Stimulated activated CD4-positive, alpha-beta T cell treated with anti-CD3 and anti-CD28 coated beads, Interleukin-15, amount 100 ng/mL, for 48 hours (primary cell): ENCODE data around the gene ZNF394.
A peak's percentile ranks its signal among the peaks of the same experiment; 100 is the strongest.
"Not testable (repeated sequence)": the region's sequence is repeated elsewhere in the genome, so short reads cannot be mapped to it uniquely, and the experiment has no call there.

Source experiments
- DNase-seq, 2 donors: peaks; one replicate each; pipeline ENCODE4 v3.0.0-alpha.2; 2020; ENCODE audit warnings: low read depth in 2 of 2

ZNF394 gene

GRCh38 chr7:99499721-99500636, at the start of gene ZNF394:
Gene ZNF394, minus strand, starts transcription at chr7:99500281. Its CDS starts 188 bp downstream, at chr7:99500093.
- DNase-seq, result peak; percentile 76 to 86

DNA sequence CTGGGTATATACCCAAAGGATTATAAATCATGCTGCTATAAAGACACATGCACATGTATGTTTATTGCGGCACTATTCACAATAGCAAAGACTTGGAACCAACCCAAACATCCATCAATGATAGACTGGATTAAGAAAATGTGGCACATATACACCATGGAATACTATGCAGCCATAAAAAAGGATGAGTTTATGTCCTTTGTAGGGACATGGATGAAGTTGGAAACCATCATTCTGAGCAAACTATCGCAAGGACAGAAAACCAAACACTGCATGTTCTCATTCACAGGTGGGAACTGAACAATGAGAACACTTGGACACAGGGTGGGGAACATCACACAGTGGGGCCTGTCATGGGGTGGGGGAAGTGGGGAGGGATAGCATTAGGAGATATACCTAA, 49.5 kb upstream of the ZNF394 start:
- DNase-seq, result not testable (repeated sequence)

DNA sequence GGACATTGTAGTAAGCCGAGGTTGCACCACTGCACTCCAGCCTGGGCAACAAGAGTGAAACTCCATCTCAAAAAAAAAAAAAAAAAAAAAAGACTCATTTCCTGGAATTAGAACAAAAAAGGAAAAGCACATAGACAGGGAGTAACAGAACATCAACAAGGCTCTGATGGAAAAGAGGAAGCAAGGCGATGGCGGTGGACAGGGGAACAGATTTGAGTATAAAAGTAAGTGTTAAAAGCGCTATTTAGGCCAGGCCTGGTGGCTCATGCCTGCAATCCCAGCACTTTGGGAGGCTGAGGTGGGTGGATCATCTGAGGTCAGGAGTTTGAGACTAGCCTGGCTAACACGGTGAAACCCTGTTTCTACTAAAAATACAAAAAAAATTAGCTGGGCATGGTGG, 45.2 kb upstream of the ZNF394 start:
- not testable (repeated sequence) for DNase-seq

GRCh38 chr7:99543916-99544315, 43.8 kb upstream of the ZNF394 start:
- DNase-seq, result no peak

DNA sequence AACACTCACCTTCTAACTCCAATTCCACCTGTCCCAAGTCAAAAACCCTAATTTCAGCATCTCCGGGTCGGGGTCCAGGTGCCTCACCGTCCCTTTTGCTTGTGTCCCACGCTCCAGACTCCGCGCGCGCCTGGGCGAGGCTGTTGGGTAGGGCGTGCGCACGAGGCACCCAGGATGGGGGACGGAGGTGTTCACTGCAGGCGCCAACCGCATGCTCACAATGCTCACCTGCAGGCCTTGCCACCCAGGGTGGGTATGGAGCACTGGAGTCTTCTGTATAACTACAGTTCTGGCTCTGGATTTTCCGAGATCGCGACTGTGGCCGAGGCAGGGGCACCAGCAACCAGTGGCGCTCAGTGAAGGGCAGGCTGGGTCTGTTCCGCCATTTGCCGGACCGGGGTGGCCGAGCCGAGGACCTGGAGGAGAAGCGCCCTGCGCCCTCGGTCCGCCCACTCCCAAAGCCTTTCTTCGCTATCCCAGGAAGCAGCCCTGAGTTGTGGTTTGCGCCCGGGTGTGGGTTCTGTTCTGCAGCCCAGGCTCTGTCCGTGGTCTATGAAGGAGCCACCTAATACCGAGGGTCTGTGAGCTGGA, 43.1 kb upstream of the ZNF394 start:
- no peak for DNase-seq

DNA sequence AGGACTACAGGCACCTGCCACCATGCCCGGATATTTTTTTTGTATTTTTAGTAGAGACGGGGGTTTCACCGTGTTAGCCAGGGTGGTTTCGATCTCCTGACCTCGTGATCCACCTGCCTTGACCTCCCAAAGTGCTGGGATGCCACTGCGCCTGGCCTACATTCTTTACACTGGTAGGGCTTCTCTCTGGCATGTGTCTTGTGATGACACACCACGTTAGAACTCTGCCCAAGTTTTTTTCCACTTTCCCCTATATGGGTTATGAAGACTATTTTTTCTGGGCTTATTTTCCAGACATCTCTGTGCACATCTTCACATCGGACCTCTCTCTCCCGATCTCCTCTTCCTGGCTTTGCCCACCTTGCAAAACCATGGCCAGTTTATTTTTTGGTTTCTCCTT, 41.1 kb upstream of the ZNF394 start:
- no peak for DNase-seq

DNA sequence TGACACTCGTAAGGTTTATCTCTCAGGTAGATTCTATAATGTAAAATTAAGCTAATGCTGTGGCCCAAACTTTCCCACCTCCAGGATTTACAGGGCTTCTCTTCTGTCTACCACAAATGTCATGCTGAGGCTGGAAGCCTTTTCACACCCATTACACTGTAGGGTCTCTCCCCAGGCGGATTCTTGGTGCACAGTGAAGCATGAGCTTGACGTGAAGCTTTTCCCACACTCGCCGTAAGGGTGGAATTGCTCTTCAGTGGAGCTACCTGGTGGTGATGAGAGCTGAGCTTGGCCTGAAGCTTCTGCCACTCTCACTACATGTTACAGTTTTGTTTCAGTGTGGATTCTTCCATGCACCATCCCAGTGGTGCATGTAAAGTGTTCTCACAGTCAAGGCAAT, 40.5 kb upstream of the ZNF394 start:
- DNase-seq, result no peak

DNA sequence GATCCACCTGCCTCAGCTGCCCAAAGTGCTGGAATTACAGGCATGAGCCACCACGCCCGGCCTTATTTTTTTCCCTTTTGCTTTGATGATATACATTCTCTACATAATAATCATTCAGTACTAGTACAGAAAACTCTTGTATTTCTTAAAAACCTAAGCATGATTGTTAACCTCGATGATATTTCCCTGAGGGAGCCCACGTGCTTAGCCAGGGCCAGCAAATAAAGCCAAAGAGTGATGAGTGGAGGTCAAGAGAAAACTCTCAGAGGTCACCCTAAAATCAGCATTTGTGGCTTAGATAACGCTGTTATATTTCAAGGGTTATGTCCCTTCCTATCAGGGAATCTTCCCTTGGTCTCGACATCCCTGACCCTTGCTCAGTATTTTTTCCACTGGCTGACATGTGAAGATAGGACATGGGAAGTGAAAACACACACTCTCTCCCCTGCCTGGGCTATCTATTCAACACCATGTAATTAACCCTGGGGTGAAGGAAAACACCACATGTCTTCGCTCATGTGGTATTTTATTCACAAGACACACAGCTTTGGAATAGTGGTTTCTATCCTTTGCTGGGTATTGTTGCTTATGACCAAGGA, 39.2 kb upstream of the ZNF394 start:
- no peak for DNase-seq

DNA sequence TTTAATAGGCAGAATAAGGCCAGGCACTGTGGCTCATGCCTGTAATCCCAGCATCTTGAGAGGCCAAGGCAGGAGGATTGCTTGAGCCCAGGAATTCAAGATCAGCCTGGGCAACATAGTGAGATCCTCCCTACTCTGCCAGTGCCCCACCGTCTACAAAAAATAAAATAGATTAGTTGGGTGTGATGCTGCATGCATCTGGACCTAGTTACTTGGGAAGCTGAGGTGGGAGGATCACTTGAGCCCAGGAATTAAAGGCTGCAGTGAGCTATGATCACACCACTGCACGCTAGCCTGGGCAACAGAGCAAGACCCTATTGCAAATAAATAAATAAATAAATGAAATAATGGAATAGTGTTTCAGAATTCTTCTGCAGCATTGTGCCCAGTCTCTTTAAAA, 35.6 kb upstream of the ZNF394 start:
- no peak for DNase-seq

DNA sequence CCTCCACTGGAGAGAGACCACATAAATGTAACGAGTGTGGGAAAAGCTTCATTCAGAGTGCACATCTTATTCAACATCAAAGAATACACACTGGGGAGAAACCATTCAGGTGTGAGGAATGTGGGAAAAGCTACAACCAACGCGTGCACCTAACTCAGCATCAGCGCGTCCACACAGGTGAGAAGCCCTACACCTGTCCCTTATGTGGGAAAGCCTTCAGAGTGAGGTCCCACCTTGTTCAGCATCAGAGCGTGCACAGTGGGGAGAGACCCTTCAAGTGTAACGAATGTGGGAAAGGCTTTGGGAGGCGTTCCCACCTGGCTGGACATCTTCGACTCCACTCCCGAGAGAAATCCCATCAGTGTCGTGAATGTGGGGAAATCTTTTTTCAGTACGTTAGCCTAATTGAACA, 31.3 kb upstream of the ZNF394 start:
- DNase-seq, result no peak

DNA sequence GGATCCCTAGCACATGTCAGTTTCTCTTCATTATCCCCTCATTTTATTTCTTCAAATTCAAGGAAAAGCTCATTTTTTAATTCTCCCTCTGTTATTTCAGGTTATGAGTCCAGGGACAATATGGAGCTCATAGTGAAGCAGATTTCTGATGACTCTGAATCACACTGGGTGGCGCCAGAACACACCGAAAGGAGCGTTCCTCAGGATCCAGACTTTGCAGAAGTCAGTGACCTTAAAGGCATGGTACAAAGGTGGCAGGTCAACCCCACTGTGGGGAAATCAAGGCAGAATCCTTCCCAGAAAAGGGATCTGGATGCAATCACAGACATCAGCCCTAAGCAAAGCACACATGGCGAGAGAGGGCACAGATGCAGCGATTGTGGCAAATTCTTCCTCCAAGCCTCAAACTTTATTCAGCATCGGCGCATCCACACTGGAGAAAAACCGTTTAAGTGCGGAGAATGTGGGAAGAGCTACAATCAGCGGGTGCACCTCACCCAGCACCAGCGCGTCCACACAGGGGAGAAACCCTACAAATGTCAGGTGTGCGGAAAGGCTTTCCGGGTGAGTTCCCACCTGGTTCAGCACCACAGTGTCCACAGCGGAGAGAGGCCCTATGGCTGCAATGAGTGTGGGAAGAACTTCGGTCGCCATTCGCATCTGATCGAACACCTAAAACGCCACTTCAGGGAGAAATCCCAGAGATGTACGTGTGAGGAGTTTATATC, 25.8 kb upstream of the ZNF394 start:
- DNase-seq, result peak in 1 of 2 donors; percentile 15

DNA sequence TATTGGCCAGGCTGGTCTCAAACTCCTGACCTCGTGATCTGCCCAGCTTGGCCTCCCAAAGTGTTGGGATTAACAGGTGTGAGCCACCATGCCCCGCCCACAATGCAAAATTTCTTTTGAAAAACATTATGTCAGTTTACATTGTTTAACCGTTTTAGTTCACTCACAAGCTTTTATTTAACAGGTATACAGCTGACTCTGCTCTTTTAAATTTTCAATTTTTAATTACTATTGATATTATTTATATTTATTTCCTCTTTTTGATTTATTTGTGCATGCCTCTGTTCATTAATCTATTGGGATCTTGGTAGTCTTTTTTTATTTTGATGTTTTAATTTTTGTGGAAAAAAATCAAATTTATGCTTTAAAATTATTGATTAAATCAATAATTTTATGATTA, 21.3 kb upstream of the ZNF394 start:
- no peak for DNase-seq

DNA sequence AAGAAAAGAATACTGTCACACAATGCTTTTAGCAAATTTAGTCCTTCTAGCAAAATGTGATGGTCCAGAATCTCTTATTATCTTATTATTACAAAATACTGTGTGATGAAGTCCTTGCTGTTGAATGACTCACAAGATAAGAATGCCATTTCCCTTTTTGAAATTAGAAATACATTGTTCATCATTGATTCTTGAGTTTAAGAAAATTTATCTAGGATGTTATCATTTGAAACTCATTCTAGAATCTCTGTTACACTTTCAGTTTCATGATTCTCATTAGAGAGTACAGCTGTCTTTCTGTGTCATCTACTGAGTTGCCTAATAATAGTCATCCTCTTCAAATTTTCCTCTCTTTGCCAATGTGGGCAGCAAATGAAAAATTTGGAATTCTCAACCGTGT, 14.0 kb upstream of the ZNF394 start:
- no peak for DNase-seq

DNA sequence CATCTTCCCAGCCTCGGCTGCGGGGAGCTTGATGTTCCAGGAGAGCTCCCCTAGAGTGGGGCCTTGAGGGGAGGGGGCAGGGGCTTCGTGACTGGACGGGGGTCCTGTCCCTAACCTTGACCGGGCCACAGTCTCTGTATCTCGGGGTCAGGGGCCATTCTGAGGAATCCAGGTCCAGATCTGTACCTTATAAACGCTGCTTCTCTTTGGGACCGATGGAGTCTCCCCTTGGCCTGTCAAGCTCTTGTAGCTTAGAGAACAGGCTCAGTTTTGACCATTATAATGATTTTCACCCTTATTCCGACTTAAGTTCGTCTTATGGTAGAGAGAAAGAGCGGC, 5.2 kb upstream of the ZNF394 start:
- no peak for DNase-seq

- peak; percentile 95 to 96 for DNase-seq
Measured at GRCh38 chr7:99504603-99505323, 4.7 kb upstream of the ZNF394 start, which contains the start of gene ZKSCAN5. Gene ZKSCAN5, plus strand, starts transcription at chr7:99504662. Its CDS starts 1,383 bp downstream, at chr7:99506045.

DNA sequence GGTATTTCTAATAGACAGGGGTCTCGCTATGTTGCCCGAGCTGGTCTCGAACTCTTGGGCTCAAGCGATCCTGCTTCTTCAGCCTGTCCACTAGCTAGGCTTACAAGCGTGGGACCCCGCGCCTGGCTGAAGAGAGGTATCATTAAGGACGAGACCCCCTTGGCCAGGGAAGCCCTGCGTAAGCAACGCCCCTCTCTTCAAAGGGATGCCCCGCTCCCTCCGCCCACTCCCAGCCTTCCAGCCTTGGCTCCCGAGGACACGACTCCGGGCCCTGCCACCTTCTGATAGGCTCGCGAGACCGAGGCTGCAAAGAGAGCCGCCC, 4.2 kb upstream of the ZNF394 start:
- DNase-seq, result no peak

- not testable (repeated sequence) for DNase-seq
Measured at GRCh38 chr7:99501236-99501635, 1.2 kb upstream of the ZNF394 start.

GRCh38 chr7:99500637-99501009, 542 bp upstream of the ZNF394 start:
- no peak for DNase-seq

GRCh38 chr7:99499371-99499720, 735 bp downstream of the ZNF394 start:
- no peak for DNase-seq

DNA sequence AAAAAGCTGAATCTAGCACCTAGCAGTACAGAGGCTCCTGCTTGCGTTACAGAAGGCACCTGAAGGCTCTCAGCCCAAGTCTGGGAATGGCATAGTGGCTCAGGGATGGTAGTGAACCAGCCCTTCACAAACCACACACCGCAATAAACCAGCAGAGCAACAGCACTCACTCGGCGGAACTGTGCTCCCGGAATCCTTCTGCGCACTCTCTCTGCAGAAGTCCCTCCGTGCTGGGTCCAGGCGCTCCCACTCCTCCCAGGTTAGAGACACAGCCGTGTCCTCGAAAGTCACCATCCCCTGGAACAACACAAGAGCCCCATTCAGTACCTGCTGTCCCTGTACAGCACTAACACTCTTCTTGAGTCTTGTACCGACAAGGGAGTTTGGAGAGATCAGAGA, 1.5 kb downstream of the ZNF394 start:
- DNase-seq, result no peak

DNA sequence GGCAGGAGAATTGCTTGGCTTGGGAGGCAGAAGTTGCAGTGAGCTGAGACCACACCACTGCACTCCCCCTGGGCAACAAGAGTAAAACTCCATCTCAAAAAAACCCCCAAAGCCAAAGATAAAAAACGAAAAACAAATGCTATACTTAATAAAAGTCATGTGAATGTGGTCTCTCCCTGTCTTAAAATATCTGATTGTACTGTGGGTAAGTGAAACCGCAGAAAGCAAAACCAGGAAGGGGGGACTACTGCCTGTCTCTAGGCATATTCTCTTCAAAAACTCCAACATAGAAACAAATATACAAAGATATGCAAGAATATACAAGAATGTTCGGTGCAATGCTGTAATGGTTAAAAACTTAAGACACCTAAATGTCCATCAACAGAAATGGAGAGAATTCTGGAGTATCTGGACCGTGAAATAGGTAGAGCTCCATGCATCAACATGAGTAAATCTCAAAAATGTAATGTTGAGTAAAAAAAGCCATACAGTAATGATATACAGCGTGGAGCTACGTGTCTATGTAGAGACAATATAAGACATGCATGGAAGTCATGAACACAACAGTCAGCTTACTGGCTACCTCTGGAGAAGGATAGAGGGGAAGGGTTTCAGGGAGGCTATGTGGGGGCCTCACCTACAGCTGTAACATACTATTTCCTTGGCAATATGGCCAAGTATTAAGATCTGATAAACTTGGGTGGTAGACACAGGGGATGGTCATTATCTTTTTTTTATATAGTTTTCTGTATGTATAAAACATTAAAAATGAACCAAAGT, 2.1 kb downstream of the ZNF394 start:
- no peak for DNase-seq
